ENCODE measurements around the gene PCK2. TPM values are rescaled to one million over a fixed set of nuclear protein-coding genes. Genes with fewer than 3 reads are reported as not detected.

Gene PCK2
- total and polyA plus RNA-seq, 2 of the 13 experiments (the other 11 are each of a cell fraction or from before 2014, with no cell fraction given), result 129 to 272 TPM

DNA sequence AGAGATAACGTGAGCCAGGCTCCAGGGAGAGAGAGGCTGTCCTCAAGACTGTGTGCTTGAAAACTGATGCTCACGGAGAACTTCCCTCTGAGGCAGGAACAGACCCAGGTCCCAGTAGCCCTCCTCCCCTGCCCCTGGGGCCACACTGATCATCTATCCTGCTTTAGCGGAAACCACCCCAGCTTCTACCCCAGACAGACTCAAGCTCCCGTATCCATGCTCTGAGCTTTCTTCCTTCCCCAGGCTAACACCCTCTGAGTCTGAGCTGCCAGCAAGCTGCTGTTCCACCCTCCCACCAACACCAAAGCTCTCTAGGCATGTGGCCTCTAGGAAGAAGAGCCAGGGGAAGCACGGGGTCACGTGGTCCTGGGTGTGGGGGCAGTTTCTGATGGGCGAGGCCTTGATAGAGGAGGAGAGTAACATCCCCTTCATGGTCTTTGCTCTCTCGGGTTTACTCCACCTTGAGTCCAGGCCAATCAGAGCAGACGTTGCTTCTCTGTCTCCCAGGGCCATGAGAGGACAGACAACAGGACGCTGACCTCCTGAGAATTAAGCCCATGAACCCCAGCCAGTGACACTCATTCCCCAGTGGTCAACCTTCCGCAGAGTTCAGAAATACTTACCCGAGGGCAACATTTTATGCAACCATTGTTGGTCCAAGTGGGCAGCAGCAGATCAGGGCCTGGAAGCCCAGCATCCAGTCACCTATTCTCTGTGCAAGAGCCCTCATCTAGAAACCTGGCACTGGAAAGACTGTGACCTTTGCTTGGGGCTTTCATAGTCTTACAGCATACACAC, 1.4 kb downstream of the PCK2 start (continued):
- peak; percentile 93 for TF ChIP-seq ZBTB3 (CRISPR knock-in tag; IDR thresholded peaks at IDR 0.05; ENCODE audit: borderline replicate concordance, low read depth)
- TF ChIP-seq, protein P1, sequence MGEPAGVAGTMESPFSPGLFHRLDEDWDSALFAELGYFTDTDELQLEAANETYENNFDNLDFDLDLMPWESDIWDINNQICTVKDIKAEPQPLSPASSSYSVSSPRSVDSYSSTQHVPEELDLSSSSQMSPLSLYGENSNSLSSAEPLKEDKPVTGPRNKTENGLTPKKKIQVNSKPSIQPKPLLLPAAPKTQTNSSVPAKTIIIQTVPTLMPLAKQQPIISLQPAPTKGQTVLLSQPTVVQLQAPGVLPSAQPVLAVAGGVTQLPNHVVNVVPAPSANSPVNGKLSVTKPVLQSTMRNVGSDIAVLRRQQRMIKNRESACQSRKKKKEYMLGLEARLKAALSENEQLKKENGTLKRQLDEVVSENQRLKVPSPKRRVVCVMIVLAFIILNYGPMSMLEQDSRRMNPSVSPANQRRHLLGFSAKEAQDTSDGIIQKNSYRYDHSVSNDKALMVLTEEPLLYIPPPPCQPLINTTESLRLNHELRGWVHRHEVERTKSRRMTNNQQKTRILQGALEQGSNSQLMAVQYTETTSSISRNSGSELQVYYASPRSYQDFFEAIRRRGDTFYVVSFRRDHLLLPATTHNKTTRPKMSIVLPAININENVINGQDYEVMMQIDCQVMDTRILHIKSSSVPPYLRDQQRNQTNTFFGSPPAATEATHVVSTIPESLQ (CRISPR knock-in tag; conservative IDR thresholded peaks at IDR 0.05), result no peak; the same call in 1 of the 2 replicates
- peak; percentile 88 for TF ChIP-seq GATAD1 (CRISPR knock-in tag; IDR thresholded peaks at IDR 0.05)
- TF ChIP-seq YY1 (IDR thresholded peaks at IDR 0.05; ENCODE audit: insufficient read depth, insufficient replicate concordance, low read depth, low read length), result peak; percentile 77
- peak; percentile 100 for TF ChIP-seq MIER3 (CRISPR knock-in tag; IDR thresholded peaks at IDR 0.05; ENCODE audit: borderline replicate concordance)
- TF ChIP-seq EZH2 (conservative IDR thresholded peaks at IDR 0.05; ENCODE audit: low read depth, low read length), result no peak
- TF ChIP-seq LCORL (IDR thresholded peaks at IDR 0.05), result peak; percentile 71; the same call in 1 of the 2 replicates
- no peak for TF ChIP-seq LCORL (CRISPR knock-in tag; IDR thresholded peaks at IDR 0.05)
- TF ChIP-seq ZNF383 (CRISPR knock-in tag; IDR thresholded peaks at IDR 0.05; ENCODE audit: borderline replicate concordance), result peak; percentile 100
- peak; percentile 98; the same call in 1 of the 2 replicates for TF ChIP-seq PAWR (CRISPR knock-in tag; IDR thresholded peaks at IDR 0.05; ENCODE audit: borderline replicate concordance)
- peak; percentile 72 for TF ChIP-seq RBFOX2 (IDR thresholded peaks at IDR 0.05; ENCODE audit: low read depth, low read length)
- TF ChIP-seq, protein P2, sequence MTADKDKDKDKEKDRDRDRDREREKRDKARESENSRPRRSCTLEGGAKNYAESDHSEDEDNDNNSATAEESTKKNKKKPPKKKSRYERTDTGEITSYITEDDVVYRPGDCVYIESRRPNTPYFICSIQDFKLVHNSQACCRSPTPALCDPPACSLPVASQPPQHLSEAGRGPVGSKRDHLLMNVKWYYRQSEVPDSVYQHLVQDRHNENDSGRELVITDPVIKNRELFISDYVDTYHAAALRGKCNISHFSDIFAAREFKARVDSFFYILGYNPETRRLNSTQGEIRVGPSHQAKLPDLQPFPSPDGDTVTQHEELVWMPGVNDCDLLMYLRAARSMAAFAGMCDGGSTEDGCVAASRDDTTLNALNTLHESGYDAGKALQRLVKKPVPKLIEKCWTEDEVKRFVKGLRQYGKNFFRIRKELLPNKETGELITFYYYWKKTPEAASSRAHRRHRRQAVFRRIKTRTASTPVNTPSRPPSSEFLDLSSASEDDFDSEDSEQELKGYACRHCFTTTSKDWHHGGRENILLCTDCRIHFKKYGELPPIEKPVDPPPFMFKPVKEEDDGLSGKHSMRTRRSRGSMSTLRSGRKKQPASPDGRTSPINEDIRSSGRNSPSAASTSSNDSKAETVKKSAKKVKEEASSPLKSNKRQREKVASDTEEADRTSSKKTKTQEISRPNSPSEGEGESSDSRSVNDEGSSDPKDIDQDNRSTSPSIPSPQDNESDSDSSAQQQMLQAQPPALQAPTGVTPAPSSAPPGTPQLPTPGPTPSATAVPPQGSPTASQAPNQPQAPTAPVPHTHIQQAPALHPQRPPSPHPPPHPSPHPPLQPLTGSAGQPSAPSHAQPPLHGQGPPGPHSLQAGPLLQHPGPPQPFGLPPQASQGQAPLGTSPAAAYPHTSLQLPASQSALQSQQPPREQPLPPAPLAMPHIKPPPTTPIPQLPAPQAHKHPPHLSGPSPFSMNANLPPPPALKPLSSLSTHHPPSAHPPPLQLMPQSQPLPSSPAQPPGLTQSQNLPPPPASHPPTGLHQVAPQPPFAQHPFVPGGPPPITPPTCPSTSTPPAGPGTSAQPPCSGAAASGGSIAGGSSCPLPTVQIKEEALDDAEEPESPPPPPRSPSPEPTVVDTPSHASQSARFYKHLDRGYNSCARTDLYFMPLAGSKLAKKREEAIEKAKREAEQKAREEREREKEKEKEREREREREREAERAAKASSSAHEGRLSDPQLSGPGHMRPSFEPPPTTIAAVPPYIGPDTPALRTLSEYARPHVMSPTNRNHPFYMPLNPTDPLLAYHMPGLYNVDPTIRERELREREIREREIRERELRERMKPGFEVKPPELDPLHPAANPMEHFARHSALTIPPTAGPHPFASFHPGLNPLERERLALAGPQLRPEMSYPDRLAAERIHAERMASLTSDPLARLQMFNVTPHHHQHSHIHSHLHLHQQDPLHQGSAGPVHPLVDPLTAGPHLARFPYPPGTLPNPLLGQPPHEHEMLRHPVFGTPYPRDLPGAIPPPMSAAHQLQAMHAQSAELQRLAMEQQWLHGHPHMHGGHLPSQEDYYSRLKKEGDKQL (CRISPR knock-in tag; IDR thresholded peaks at IDR 0.05; ENCODE audit: low read depth), result peak; percentile 94
- peak; percentile 98; the same call in 1 of the 2 replicates for TF ChIP-seq KLF9 (CRISPR knock-in tag; IDR thresholded peaks at IDR 0.05; ENCODE audit: low read depth)
- peak; percentile 94; the same call in 1 of the 2 replicates for TF ChIP-seq ZNF720 (CRISPR knock-in tag; IDR thresholded peaks at IDR 0.05)
- TF ChIP-seq ZNF598 (CRISPR knock-in tag; IDR thresholded peaks at IDR 0.05; ENCODE audit: borderline replicate concordance), result peak; percentile 99
- TF ChIP-seq ZFP36 (IDR thresholded peaks at IDR 0.05; ENCODE audit: borderline replicate concordance, low read depth, low read length, partially characterized antibody), result no peak
- no peak for TF ChIP-seq HOXA7 (CRISPR knock-in tag; IDR thresholded peaks at IDR 0.05)
- TF ChIP-seq RAD21 (CRISPR knock-in tag; IDR thresholded peaks at IDR 0.05), result peak; percentile 39
- peak; percentile 87; the same call in 1 of the 2 replicates for TF ChIP-seq ZNF83 (CRISPR knock-in tag; IDR thresholded peaks at IDR 0.05; ENCODE audit: borderline replicate concordance)
- TF ChIP-seq, protein P3, sequence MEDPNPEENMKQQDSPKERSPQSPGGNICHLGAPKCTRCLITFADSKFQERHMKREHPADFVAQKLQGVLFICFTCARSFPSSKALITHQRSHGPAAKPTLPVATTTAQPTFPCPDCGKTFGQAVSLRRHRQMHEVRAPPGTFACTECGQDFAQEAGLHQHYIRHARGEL (CRISPR knock-in tag; IDR thresholded peaks at IDR 0.05), result no peak; the same call in 1 of the 2 replicates
- TF ChIP-seq SMARCC2 (IDR thresholded peaks at IDR 0.05), result 0 out of 2 replicates have a peak, but pooled peaks have one; percentile 80
- TF ChIP-seq ZNF616 (CRISPR knock-in tag; IDR thresholded peaks at IDR 0.05; ENCODE audit: low read depth), result peak; percentile 83; the same call in 1 of the 2 replicates
- peak; percentile 85 for TF ChIP-seq POLR2AphosphoS2 (IDR thresholded peaks at IDR 0.05; ENCODE audit: low read depth, low read length)
